HepG2 (cell line): Measurements from ENCODE around the gene TLR5. TPM values are rescaled to one million over a fixed set of nuclear protein-coding genes. Genes with fewer than 3 reads are reported as not detected.

ENCODE experiments used
- FOXA1 ChIP-seq, 2 experiments: fragments of 450-650 bp in 1 of 2; sonication (generic) in 1 of 2; formaldehyde crosslinking in 1 of 2; IDR thresholded peaks; 2 replicates each; pipeline versions ENCODE4 v1.4.0 to v1.6.1; 2016 to 2020; ENCODE audit warnings: missing genetic modification reagents in 1 of 2
- HNF4G ChIP-seq, 2 experiments: sonication (generic) in 1 of 2; formaldehyde crosslinking in 1 of 2; IDR thresholded peaks; 2 replicates each; pipeline versions ENCODE4 v1.4.0 to v1.6.1; 2011 to 2020; ENCODE audit warnings: borderline replicate concordance in 2 of 2, low read depth in 2 of 2, mild to moderate bottlenecking in 2 of 2, low read length in 1 of 2, missing genetic modification reagents in 1 of 2, moderate library complexity in 1 of 2
- HOXD1 ChIP-seq: sonication (generic); formaldehyde crosslinking; IDR thresholded peaks from 2 replicates; pipeline ENCODE4 v1.5.0; 2020; ENCODE audit warnings: missing genetic modification reagents
- JDP2 ChIP-seq: sonication (generic); formaldehyde crosslinking; IDR thresholded peaks from 2 replicates; pipeline ENCODE4 v1.8.1; 2022; ENCODE audit warnings: missing genetic modification reagents, borderline replicate concordance
- NBN ChIP-seq: fragments of 450-650 bp; conservative IDR thresholded peaks from 2 replicates; pipeline ENCODE4 v1.6.1; 2017
- RBM39 ChIP-seq: fragments of 200-400 bp; formaldehyde crosslinking; IDR thresholded peaks from one replicate; pipeline ENCODE4 v1.6.1; 2018; ENCODE audit warnings: antibody characterized with exemption, mild to moderate bottlenecking, low read depth, low read length; ENCODE audit not compliant: poor library complexity, severe bottlenecking
- SP1 ChIP-seq, 2 experiments: fragments of 450-650 bp in 1 of 2; sonication (generic) in 1 of 2; formaldehyde crosslinking in 1 of 2; IDR thresholded peaks; 2 replicates each; pipeline versions ENCODE4 v1.4.0 to v1.6.1; 2016 to 2020; ENCODE audit warnings: missing genetic modification reagents in 1 of 2
- SP4 ChIP-seq: sonication (generic); formaldehyde crosslinking; IDR thresholded peaks from 2 replicates; pipeline ENCODE4 v1.8.1; 2023; ENCODE audit warnings: mild to moderate bottlenecking, missing genetic modification reagents
- ZBTB20 ChIP-seq: sonication (generic); formaldehyde crosslinking; IDR thresholded peaks from 2 replicates; pipeline ENCODE4 v1.8.1; 2023; ENCODE audit warnings: missing genetic modification reagents, low read depth, mild to moderate bottlenecking, borderline replicate concordance
- ZFP36L2 ChIP-seq: sonication (generic); formaldehyde crosslinking; IDR thresholded peaks from 2 replicates; pipeline ENCODE4 v1.4.0; 2020; ENCODE audit warnings: missing genetic modification reagents
- ZFX ChIP-seq: sonication (generic); formaldehyde crosslinking; IDR thresholded peaks from 2 replicates; pipeline ENCODE4 v1.4.0; 2020; ENCODE audit warnings: mild to moderate bottlenecking, low read depth, missing genetic modification reagents, moderate library complexity
- ZKSCAN5 ChIP-seq: sonication (generic); formaldehyde crosslinking; IDR thresholded peaks from 2 replicates; pipeline ENCODE4 v1.5.1; 2020; ENCODE audit warnings: mild to moderate bottlenecking, missing genetic modification reagents
- ZMYM4 ChIP-seq: sonication (generic); formaldehyde crosslinking; IDR thresholded peaks from 2 replicates; pipeline ENCODE4 v1.8.1; 2023; ENCODE audit warnings: mild to moderate bottlenecking, missing genetic modification reagents
- ZNF205 ChIP-seq: IDR thresholded peaks from 2 replicates; pipeline ENCODE4 v1.6.1; 2018; ENCODE audit warnings: missing biosample characterization, missing genetic modification reagents
- ZNF274 ChIP-seq: sonication (generic); formaldehyde crosslinking; IDR thresholded peaks from 2 replicates; pipeline ENCODE4 v1.5.1; 2020; ENCODE audit warnings: mild to moderate bottlenecking, missing genetic modification reagents
- ZNF317 ChIP-seq: sonication (generic); formaldehyde crosslinking; IDR thresholded peaks from 2 replicates; pipeline ENCODE4 v1.5.0; 2020; ENCODE audit warnings: mild to moderate bottlenecking, missing genetic modification reagents
- ZNF44 ChIP-seq: sonication (generic); formaldehyde crosslinking; IDR thresholded peaks from 2 replicates; pipeline ENCODE4 v1.5.1; 2020; ENCODE audit warnings: mild to moderate bottlenecking, missing genetic modification reagents
- ZNF674 ChIP-seq: sonication (generic); formaldehyde crosslinking; IDR thresholded peaks from 2 replicates; pipeline ENCODE4 v1.5.0; 2020; ENCODE audit warnings: low read depth, mild to moderate bottlenecking, missing genetic modification reagents
- ZNF841 ChIP-seq: sonication (generic); formaldehyde crosslinking; IDR thresholded peaks from 2 replicates; pipeline ENCODE4 v1.8.1; 2023; ENCODE audit warnings: missing genetic modification reagents, borderline replicate concordance
- polyA plus RNA-seq, 8 experiments: library from polyadenylated mRNA; depleted of rRNA in 3 of 8; stranded (reverse) in 7 of 8; unstranded in 1 of 8; fragments of >200 nt; fragmentation: Illumina TruSeq in 4 of 8; extraction: Trizol in 4 of 8; gene quantifications; 2 replicates each; pipeline versions ENCODE4 v1.2.1 to v1.2.3, GENCODE V29; 2011 to 2016; ENCODE audit warnings: low read depth in 4 of 8, missing spikeins in 1 of 8, mixed read lengths in 1 of 8; ENCODE audit not compliant: insufficient read depth in 1 of 8
- total RNA-seq, 5 experiments: library from RNA; depleted of rRNA; stranded (reverse); fragments of >200 nt; fragmentation: Illumina TruSeq; extraction: Trizol; gene quantifications; 2 replicates each; pipeline ENCODE4 v1.2.3, GENCODE V29; 2016; ENCODE audit warnings: low read depth in 1 of 5
- TF ChIP-seq, protein P1 (sequence below): sonication (generic); formaldehyde crosslinking; IDR thresholded peaks from 2 replicates; pipeline ENCODE4 v1.5.0; 2020; ENCODE audit warnings: mild to moderate bottlenecking, missing genetic modification reagents
- TF ChIP-seq, protein P2 (sequence below): sonication (generic); formaldehyde crosslinking; conservative IDR thresholded peaks from 2 replicates; pipeline ENCODE4 v1.4.0; 2020; ENCODE audit warnings: missing genetic modification reagents
- TF ChIP-seq, protein P3 (sequence below): sonication (generic); formaldehyde crosslinking; IDR thresholded peaks from 2 replicates; pipeline ENCODE4 v1.8.0; 2022; ENCODE audit warnings: mild to moderate bottlenecking, missing genetic modification reagents; ENCODE audit not compliant: insufficient replicate concordance
- TF ChIP-seq, protein P4 (sequence below): sonication (generic); formaldehyde crosslinking; IDR thresholded peaks from 2 replicates; pipeline ENCODE4 v1.4.0; 2020; ENCODE audit warnings: missing genetic modification reagents
- TF ChIP-seq, protein P5 (sequence below): sonication (generic); formaldehyde crosslinking; IDR thresholded peaks from 2 replicates; pipeline ENCODE4 v1.8.1; 2022; ENCODE audit warnings: mild to moderate bottlenecking, missing genetic modification reagents

The TLR5 gene
- total and polyA plus RNA-seq, 2 of the 13 experiments (the other 11 are each of a cell fraction or from before 2014, with no cell fraction given), result not detected

DNA sequence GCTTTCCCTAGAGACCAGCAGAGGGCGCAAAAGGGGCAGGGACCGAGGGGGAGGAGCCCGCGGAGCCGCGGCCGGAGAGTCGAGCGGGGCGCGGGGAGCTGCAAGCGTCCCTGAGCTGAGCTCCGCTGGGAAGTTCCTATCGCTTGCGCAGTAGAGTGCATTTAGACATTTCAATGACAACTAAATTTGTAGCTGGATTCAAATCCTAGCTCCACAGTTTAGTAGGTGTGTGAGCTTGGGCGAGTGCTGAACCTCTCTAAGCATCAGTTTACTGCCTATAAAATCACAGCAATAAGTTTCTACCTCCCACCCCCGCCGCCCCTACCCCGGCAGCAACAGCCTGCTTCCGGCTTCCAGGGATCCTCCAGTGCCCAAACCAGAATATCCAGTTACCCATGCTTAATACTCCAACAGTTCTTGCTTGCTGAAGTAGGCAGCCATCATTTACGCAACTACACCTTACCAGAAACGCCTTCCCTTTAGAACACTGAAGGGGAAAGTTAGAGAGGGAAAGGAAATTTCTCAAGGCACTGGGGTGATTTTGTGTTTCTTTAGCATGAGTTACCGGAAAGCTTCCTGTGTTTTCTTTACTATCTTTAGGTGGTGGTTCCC is 9.1 kb downstream of the TLR5 start (continued):
- TF ChIP-seq, protein P1, sequence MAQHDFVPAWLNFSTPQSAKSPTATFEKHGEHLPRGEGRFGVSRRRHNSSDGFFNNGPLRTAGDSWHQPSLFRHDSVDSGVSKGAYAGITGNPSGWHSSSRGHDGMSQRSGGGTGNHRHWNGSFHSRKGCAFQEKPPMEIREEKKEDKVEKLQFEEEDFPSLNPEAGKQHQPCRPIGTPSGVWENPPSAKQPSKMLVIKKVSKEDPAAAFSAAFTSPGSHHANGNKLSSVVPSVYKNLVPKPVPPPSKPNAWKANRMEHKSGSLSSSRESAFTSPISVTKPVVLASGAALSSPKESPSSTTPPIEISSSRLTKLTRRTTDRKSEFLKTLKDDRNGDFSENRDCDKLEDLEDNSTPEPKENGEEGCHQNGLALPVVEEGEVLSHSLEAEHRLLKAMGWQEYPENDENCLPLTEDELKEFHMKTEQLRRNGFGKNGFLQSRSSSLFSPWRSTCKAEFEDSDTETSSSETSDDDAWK, result no peak
- TF ChIP-seq, protein P2, sequence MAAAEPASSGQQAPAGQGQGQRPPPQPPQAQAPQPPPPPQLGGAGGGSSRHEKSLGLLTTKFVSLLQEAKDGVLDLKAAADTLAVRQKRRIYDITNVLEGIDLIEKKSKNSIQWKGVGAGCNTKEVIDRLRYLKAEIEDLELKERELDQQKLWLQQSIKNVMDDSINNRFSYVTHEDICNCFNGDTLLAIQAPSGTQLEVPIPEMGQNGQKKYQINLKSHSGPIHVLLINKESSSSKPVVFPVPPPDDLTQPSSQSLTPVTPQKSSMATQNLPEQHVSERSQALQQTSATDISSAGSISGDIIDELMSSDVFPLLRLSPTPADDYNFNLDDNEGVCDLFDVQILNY, result no peak
- TF ChIP-seq, protein P3, sequence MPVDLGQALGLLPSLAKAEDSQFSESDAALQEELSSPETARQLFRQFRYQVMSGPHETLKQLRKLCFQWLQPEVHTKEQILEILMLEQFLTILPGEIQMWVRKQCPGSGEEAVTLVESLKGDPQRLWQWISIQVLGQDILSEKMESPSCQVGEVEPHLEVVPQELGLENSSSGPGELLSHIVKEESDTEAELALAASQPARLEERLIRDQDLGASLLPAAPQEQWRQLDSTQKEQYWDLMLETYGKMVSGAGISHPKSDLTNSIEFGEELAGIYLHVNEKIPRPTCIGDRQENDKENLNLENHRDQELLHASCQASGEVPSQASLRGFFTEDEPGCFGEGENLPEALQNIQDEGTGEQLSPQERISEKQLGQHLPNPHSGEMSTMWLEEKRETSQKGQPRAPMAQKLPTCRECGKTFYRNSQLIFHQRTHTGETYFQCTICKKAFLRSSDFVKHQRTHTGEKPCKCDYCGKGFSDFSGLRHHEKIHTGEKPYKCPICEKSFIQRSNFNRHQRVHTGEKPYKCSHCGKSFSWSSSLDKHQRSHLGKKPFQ (CRISPR knock-in tag), result no peak
- TF ChIP-seq ZNF44 (CRISPR knock-in tag), result no peak
- TF ChIP-seq ZFP36L2, result no peak
- TF ChIP-seq ZNF841 (CRISPR knock-in tag), result no peak
- TF ChIP-seq SP4, result no peak
- TF ChIP-seq ZNF674 (CRISPR knock-in tag), result no peak
- no peak for TF ChIP-seq HOXD1 (CRISPR knock-in tag)
- TF ChIP-seq ZBTB20 (CRISPR knock-in tag), result no peak
- TF ChIP-seq, protein P4, sequence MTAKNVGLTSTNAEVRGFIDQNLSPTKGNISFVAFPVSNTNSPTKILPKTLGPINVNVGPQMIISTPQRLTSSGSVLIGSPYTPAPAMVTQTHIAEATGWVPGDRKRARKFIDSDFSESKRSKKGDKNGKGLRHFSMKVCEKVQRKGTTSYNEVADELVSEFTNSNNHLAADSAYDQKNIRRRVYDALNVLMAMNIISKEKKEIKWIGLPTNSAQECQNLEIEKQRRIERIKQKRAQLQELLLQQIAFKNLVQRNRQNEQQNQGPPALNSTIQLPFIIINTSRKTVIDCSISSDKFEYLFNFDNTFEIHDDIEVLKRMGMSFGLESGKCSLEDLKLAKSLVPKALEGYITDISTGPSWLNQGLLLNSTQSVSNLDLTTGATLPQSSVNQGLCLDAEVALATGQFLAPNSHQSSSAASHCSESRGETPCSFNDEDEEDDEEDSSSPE (CRISPR knock-in tag), result no peak
- TF ChIP-seq ZNF205 (CRISPR knock-in tag), result no peak
- no peak for TF ChIP-seq NBN
- no peak for TF ChIP-seq HNF4G (IDR thresholded peaks at IDR 0.05; ENCODE audit: borderline replicate concordance, low read depth, low read length)
- TF ChIP-seq HNF4G (CRISPR knock-in tag; IDR thresholded peaks at IDR 0.05; ENCODE audit: borderline replicate concordance, low read depth), result no peak
- TF ChIP-seq, protein P5, sequence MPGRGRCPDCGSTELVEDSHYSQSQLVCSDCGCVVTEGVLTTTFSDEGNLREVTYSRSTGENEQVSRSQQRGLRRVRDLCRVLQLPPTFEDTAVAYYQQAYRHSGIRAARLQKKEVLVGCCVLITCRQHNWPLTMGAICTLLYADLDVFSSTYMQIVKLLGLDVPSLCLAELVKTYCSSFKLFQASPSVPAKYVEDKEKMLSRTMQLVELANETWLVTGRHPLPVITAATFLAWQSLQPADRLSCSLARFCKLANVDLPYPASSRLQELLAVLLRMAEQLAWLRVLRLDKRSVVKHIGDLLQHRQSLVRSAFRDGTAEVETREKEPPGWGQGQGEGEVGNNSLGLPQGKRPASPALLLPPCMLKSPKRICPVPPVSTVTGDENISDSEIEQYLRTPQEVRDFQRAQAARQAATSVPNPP (CRISPR knock-in tag), result no peak
- TF ChIP-seq JDP2 (CRISPR knock-in tag), result no peak
- no peak for TF ChIP-seq SP1 (IDR thresholded peaks at IDR 0.05)
- TF ChIP-seq SP1 (CRISPR knock-in tag; IDR thresholded peaks at IDR 0.05), result peak; percentile 53; the same call in 1 of the 2 replicates
- no peak for TF ChIP-seq ZNF317 (CRISPR knock-in tag)
- TF ChIP-seq FOXA1 (IDR thresholded peaks at IDR 0.05), result no peak
- no peak for TF ChIP-seq FOXA1 (CRISPR knock-in tag; IDR thresholded peaks at IDR 0.05)
- TF ChIP-seq ZFX (CRISPR knock-in tag), result no peak
- TF ChIP-seq RBM39, result no peak
- no peak for TF ChIP-seq ZNF274 (CRISPR knock-in tag)
- no peak for TF ChIP-seq ZMYM4 (CRISPR knock-in tag)
- no peak for TF ChIP-seq ZKSCAN5
